HG03469 (cell line): ENCODE results near the gene STAT5B.
"Not testable (repeated sequence)": the region's sequence is repeated elsewhere in the genome, so short reads cannot be mapped to it uniquely, and the experiment has no call there.

Source experiments
- ATAC-seq: cut with Tn5 transposase; IDR thresholded peaks from one replicate; pipeline ENCODE4 v1.9.1; 2021; ENCODE audit warnings: mild to moderate bottlenecking, moderate library complexity, moderate number of reproducible peaks; ENCODE audit not compliant: unreplicated experiment

STAT5B gene

DNA sequence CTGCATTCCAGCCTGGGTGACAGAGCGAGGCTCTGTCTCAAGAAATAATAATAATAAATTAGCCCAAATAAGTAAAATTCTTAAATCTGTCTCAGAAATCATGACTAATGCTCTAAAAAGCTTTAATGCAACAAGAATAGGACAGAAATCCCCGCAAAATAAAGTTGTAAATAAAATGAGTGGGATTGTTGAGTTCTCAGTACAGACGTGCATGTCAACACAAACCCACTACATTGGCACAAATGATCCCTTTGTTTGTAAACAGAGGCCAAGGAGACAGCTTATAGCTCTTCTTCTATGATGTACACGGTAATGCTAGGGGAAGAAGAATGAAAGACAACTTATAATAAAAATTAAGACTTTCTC is 6.0 kb downstream of the STAT5B start:
- ATAC-seq = no peak

DNA sequence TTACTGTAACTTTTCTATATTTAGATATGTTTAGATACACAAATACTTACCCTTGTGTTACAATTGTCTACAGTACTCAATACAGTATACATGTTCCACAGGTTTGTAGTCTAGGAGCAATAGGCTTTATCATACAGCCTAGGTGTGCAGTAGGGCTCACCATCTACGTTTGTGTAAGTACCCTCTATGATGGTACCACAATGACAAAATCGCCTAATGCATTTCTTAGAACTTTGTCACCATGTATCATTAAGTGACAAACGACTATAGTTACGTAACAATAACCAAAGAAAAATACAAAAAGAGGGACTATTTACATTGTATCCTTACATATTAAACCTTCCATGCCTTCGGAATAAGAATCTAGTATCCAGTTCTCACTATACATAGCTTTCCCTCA is 8.0 kb downstream of the STAT5B start:
- ATAC-seq = no peak

GRCh38 chr17:42266918-42267766 is 9.0 kb downstream of the STAT5B start:
- no peak for ATAC-seq

GRCh38 chr17:42266462-42266861 is 9.7 kb downstream of the STAT5B start:
- ATAC-seq = no peak

DNA sequence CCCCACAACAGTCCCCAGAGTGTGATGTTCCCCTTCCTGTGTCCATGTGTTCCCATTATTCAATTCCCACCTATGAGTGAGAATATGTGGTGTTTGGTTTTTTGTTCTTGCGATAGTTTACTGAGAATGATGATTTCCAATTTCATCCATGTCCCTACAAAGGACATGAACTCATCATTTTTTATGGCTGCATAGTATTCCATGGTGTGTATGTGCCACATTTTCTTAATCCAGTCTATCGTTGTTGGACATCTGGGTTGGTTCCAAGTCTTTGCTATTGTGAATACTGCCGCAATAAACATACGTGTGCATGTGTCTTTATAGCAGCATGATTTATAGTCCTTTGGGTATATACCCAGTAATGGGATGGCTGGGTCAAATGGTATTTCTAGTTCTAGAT is 11.8 kb downstream of the STAT5B start:
- ATAC-seq = not testable (repeated sequence)

GRCh38 chr17:42260318-42260717 is 15.9 kb downstream of the STAT5B start:
- no peak for ATAC-seq

DNA sequence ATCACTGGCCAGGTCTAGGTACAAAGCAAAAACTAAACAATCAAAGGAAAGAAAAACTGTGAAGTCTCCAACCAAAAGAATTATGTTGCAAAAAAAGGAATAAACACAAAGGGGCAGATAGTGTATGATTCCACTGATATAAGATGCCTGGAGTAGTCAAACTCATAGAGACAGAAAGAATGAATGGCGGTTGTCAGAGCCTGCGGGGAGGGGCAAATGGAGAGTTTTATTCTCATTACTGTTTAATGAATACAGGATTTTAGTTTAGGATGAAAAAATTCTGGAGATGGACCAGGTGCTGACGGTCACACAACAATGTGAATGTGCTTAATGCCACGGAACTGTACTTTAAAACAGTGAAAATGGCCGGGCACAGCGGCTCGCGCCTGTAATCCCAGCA is 20.7 kb downstream of the STAT5B start:
- no peak for ATAC-seq

GRCh38 chr17:42253578-42253977 is 22.6 kb downstream of the STAT5B start:
- no peak for ATAC-seq

DNA sequence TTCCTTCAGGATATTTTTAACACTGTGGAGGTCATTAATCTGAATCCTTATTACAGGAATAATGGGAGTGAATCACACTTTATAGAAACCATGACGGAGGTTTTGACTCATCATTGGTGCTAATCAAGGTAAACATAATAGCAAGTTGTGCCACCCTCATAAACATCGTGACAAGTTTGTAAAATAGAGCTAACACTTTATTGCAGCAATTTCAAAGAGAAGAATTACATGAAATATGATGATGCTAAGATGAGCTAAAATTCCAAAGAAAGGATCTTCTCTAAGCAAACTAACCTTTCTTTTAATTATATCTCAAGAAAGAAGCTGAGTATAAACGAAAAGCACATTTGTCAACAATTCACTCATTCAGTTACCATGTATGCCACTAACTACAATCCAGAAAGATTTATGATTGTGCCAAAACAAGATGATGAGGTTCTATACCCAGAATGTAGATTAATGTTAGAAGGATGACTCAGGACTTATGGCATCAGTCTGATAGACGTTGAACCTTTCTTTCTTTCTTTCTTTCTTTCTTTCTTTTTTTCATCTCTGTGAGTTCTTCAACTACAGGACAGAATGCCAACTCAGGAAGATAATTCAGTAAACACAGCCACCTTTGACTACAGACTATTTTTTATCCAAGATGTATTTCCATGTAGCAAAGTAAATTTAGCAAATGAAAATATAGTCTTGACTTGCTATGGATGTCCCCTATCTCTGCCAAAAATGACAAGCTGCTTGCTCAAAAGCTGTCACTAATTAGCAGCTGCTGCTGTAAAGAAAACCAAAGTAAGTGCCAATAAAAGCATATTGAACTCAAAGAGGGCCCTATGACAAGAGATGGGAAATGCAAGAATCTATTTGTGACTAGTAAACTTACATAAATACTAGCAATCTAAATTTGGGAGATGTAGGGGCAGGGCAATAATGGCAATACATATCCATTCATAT is 23.3 kb downstream of the STAT5B start:
- no peak for ATAC-seq

- ATAC-seq = no peak
Measured at GRCh38 chr17:42251115-42251514, 25.1 kb downstream of the STAT5B start.

- no peak for ATAC-seq
Measured at GRCh38 chr17:42249681-42250446, 26.3 kb downstream of the STAT5B start.

DNA sequence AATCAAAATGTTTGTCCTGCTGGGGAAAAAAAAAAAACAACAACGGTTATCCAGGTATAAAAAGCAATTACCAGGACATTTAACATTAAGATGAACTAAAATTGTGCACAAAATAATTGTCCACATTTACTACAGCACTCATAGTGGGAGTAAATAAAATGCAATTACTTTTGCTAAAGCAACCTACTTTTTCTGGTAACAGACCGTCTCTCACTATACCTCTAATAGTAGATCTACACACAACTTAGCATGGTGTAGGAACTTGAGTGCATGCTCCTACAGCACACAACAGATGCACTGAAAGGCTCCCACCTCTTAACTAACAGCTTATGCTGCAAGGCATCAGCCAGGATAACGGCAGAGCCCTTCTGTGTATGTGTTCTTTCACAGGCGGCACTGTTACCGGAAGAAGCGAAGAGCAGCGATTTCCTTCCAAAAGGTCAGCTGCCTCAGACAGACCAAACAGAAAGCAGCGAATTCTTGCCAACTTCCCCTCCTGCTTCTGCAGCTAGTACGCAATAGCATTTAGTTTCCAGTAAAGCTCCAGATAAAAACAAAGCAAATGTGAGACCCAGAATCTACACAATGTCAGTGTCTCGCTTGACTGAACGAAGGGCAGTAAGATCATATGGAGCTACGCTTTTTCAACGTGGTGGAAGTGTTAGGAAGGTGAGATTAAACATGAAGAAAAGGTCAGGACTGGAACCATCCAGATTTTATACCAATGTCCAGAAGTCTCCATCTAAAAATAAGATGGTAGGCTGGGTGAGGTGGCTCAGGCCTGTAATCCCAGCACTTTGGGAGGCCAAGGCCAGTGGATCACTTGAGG is 27.6 kb downstream of the STAT5B start:
- ATAC-seq = no peak

DNA sequence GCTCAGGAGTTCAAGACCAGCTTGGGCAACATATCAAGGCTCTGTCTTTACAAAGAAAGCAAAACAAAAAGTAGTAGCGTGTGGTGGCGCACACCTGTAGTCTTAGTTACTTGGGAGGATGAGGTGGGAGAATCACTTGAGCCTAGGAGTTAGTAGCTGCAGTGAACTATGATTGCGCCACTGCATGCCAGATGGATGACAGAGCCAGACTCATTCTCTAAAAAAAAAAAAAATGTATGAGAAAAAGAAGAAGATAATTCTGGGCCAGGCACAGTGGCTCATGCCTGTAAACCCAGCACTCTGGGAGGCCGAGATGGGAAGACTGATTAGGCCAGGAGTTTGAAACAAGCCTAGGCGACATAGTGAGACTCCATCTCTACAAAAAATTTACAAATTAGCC is 28.5 kb downstream of the STAT5B start:
- no peak for ATAC-seq

DNA sequence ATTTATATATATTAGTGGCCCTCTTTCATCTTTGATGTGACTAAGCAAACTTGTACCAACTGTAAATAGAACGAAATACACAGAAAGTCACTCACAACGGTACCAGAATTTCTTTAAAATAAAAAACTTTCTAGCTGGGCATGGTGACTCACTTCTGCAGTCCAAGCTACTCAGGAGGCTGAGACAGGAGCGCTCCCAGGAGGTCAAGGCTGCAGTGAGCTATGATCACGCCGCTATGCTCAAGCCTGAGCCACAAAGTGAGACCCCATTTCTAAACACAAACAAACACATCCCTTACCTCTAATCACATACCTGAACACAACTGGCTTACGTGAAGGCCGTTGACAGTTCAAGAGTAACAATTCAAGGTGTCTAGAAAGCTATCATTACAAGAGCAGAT is 29.7 kb downstream of the STAT5B start:
- no peak for ATAC-seq

DNA sequence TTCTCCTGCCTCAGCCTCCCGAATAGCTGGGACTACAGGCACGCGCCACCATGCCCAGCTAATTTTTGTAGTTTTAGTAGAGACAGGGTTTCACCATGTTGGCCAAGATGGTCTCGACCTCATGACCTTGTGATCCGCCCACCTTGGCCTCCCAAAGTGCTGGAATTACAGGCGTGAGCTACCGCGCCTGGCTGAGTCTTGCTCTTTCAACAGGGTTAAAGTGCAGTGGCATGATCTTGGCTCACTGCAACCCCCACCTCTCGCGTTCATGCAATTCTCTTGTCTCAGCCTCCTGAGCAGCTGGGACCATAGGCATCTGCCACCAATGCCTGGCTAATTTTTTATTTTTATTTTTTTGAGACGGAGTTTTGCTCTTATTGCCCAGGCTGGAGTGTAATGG is 31.0 kb downstream of the STAT5B start:
- not testable (repeated sequence) for ATAC-seq

DNA sequence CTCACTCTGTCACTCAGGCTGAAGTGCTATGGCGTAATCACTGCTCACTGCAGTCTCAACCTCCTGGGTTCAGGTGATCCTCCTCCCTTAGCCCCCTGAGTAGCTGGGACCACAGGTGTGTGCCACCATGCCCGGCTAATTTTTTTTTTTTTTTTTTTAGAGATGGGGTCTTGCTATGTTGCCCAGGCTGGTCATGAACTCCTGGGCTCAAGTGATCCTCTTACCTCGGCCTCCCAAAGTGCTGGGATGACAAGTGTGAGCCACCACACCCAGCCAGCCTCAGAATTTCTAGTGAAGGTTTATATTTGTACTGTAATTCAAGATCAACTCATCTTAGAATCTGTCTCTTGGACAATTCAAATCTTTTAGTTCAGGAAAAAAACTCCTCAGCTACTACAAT is 32.1 kb downstream of the STAT5B start:
- ATAC-seq = not testable (repeated sequence)

DNA sequence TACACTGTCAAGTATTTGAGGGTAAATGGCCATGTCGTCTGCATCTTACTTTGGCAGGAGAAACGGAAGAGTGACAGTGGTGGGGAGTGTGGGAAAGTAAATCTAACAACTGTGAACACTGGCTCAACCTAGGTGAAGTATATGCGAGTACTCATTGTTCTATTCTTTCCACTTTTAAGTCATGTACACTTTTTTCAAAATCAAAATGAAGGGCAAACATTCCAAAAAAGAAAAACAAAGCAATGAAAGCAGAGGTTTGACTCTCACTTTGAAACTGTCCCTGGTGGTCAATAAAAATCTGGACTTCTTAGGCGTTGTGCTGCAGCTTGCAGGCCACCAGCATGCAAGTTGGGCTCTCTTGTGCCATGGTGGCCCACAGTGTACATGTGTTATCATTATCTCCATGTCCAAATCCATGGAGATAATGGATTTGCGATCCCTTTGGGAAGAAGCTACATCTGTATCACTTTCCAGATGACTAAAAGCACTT is 32.7 kb downstream of the STAT5B start:
- no peak for ATAC-seq

- no peak for ATAC-seq
Measured at GRCh38 chr17:42241871-42242270, 34.3 kb downstream of the STAT5B start.

DNA sequence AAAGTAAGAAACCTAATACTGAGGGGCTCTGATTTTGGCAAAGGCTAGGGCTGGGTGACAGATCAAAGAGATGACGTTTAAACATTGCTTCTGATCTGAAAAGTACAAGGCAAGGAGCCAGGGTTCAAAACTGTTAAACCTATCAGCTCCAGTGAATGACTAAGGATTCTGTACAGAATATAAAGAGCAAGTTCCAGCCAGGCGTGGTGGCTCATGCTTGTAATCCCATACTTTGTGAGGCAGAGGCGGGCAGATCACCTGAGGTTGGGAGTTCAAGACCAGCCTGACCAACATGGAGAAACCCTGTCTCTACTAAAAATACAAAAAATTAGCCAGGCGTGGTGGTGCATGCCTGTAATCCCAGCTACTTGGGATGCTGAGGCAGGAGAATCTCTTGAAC is 35.3 kb downstream of the STAT5B start:
- not testable (repeated sequence) for ATAC-seq

GRCh38 chr17:42240201-42240600 is 36.0 kb downstream of the STAT5B start:
- no peak for ATAC-seq
